AG09319 (cell line): ENCODE results near the gene PCDHGC3.

Experiments
- DNase-seq: peaks from one replicate; pipeline ENCODE4 v3.0.0-alpha.2; 2010; ENCODE audit warnings: low read depth; ENCODE audit errors: extremely low read depth
- TF ChIP-seq, protein P1 (sequence below): IDR thresholded peaks from 2 replicates; pipeline ENCODE4 v1.5.1; 2011; ENCODE audit warnings: low read depth, mild to moderate bottlenecking, inconsistent platforms, low read length, moderate library complexity

The PCDHGC3 gene

DNA sequence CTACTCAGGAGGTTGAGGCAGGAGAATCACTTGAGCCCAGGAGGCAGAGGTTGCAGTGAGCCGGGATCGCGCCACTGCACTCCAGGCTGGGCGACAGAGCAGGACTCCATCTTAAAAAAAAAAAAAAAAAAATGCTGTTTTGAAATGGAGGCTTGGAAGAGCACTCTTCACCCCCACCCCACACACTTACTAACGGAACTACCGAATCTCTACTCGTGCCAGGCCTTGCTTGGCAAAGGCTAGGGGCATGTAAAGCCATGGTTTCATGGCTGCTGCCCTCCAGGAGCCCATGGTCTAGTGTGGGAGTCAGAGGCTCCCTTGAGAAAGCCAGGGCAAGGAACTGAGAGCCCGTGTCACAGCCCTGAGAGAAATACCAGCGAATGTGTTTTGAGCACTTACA, 34.4 kb downstream of the PCDHGC3 start:
- TF ChIP-seq, protein P1, sequence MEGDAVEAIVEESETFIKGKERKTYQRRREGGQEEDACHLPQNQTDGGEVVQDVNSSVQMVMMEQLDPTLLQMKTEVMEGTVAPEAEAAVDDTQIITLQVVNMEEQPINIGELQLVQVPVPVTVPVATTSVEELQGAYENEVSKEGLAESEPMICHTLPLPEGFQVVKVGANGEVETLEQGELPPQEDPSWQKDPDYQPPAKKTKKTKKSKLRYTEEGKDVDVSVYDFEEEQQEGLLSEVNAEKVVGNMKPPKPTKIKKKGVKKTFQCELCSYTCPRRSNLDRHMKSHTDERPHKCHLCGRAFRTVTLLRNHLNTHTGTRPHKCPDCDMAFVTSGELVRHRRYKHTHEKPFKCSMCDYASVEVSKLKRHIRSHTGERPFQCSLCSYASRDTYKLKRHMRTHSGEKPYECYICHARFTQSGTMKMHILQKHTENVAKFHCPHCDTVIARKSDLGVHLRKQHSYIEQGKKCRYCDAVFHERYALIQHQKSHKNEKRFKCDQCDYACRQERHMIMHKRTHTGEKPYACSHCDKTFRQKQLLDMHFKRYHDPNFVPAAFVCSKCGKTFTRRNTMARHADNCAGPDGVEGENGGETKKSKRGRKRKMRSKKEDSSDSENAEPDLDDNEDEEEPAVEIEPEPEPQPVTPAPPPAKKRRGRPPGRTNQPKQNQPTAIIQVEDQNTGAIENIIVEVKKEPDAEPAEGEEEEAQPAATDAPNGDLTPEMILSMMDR, result no peak
- DNase-seq, result no peak

DNA sequence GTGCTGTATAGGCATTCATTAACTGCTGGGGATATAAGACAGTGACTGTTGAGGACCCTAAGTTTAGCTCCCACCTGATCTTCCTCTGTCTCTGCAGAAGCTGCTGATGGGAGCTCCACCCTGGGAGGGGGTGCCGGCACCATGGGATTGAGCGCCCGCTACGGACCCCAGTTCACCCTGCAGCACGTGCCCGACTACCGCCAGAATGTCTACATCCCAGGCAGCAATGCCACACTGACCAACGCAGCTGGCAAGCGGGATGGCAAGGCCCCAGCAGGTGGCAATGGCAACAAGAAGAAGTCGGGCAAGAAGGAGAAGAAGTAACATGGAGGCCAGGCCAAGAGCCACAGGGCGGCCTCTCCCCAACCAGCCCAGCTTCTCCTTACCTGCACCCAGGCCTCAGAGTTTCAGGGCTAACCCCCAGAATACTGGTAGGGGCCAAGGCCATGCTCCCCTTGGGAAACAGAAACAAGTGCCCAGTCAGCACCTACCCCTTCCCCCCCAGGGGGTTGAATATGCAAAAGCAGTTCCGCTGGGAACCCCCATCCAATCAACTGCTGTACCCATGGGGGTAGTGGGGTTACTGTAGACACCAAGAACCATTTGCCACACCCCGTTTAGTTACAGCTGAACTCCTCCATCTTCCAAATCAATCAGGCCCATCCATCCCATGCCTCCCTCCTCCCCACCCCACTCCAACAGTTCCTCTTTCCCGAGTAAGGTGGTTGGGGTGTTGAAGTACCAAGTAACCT, 35.3 kb downstream of the PCDHGC3 start:
- DNase-seq, result no peak
- TF ChIP-seq, protein P1, result no peak

DNA sequence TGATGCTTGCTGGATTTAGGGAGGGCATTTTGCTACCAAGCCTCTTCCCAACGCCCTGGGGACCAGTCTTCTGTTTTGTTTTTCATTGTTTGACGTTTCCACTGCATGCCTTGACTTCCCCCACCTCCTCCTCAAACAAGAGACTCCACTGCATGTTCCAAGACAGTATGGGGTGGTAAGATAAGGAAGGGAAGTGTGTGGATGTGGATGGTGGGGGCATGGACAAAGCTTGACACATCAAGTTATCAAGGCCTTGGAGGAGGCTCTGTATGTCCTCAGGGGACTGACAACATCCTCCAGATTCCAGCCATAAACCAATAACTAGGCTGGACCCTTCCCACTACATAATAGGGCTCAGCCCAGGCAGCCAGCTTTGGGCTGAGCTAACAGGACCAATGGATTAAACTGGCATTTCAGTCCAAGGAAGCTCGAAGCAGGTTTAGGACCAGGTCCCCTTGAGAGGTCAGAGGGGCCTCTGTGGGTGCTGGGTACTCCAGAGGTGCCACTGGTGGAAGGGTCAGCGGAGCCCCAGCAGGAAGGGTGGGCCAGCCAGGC, 36.1 kb downstream of the PCDHGC3 start:
- DNase-seq, result no peak
- TF ChIP-seq, protein P1, result no peak

DNA sequence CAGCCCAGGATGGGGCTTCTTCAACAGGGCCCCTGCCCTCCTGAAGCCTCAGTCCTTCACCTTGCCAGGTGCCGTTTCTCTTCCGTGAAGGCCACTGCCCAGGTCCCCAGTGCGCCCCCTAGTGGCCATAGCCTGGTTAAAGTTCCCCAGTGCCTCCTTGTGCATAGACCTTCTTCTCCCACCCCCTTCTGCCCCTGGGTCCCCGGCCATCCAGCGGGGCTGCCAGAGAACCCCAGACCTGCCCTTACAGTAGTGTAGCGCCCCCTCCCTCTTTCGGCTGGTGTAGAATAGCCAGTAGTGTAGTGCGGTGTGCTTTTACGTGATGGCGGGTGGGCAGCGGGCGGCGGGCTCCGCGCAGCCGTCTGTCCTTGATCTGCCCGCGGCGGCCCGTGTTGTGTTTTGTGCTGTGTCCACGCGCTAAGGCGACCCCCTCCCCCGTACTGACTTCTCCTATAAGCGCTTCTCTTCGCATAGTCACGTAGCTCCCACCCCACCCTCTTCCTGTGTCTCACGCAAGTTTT, 36.7 kb downstream of the PCDHGC3 start:
- TF ChIP-seq, protein P1, result peak; percentile 74
- DNase-seq, result no peak

DNA sequence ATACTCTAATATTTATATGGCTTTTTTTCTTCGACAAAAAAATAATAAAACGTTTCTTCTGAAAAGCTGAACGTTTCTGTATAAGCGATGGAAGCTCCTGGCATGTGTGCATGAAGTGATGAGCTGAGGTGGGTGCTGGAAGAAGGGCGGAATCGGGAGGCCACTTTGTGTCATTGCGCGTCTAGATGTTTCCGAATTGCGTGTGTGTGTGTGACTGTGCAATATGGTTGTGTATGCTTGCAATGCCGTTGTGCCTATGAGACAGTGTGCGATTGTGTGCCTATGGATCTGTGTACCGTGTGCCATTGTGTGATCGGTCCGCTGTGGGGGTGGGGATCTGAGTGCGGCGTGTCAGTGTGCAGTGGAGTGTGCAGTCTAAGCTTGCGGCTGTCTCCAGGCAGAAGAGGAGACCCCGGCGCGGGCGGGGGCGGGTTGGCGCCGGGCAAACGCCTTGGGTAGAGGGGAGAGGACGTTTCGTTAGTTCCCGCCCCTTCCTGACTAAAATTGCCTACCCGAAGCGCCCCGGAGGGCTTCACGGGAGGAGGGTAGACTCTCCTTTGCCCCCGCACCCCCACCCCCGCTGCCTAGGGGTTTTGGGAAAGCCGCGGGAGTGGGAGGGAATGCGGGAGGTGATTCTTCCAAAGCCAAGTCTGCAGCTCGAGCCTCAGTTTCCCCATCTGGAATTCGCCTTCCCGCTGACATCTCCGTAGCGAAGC, 37.3 kb downstream of the PCDHGC3 start:
- DNase-seq, result no peak
- TF ChIP-seq, protein P1, result no peak

DNA sequence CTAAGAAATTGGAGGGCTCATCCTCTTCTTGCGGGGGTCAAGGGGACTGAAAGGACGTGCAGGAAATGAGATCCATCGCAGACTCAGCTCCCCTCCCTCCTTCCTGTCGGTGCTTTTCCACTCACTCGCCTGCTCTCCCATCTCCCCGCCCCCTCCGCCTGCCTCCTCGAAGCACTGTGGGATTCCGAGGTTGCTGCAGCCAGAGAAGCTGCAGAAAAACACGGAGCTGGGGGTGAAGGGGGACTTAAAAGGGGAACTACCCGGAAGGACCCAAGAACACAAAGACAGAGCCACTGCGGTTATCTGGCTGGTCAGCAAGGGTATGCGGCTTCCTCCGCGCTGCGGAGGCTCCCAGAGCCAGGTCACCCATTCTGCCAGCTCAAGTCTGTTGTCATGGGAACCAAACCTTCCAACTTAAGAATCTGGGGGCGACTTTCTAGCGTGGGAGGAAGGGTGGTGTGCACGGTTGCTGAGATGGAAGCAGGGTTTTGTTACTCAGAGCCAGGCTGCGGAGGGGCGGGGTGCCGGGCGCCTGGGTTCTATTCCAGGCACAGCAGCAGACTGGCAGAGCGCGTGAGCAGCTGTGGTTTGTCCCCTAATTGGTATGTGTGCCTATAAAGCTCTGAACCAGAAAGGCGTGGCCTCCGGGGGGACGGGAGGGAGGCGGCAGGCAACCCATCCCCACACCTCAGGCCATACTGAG, 38.0 kb downstream of the PCDHGC3 start:
- TF ChIP-seq, protein P1, result no peak; the same call in 1 of the 2 replicates
- no peak for DNase-seq
